Measurements from ENCODE around the gene C4orf51. TPM values are rescaled to one million over a fixed set of nuclear protein-coding genes. Genes with fewer than 3 reads are reported as not detected.

C4orf51 gene
- total and polyA plus RNA-seq, 2 experiments from 2014 or later: not detected

GRCh38 chr4:145762719-145763118 is 82.8 kb downstream of the C4orf51 start:
- Histone ChIP-seq H3K9me3 (ENCODE audit: low read depth) (no peaks in the 10 kb centered on the region), H3K4me3 (no peak overlapping the region), H3K36me3 (peaks cover 72% of the 10 kb centered on the region), H3K4me1 (ENCODE audit: low read depth) (no peaks in the 10 kb centered on the region), H3K27ac (no peak overlapping the region), H3K27me3 (no peaks in the 10 kb centered on the region)
- TF ChIP-seq, protein P1, sequence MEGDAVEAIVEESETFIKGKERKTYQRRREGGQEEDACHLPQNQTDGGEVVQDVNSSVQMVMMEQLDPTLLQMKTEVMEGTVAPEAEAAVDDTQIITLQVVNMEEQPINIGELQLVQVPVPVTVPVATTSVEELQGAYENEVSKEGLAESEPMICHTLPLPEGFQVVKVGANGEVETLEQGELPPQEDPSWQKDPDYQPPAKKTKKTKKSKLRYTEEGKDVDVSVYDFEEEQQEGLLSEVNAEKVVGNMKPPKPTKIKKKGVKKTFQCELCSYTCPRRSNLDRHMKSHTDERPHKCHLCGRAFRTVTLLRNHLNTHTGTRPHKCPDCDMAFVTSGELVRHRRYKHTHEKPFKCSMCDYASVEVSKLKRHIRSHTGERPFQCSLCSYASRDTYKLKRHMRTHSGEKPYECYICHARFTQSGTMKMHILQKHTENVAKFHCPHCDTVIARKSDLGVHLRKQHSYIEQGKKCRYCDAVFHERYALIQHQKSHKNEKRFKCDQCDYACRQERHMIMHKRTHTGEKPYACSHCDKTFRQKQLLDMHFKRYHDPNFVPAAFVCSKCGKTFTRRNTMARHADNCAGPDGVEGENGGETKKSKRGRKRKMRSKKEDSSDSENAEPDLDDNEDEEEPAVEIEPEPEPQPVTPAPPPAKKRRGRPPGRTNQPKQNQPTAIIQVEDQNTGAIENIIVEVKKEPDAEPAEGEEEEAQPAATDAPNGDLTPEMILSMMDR (IDR thresholded peaks at IDR 0.05; ENCODE audit: low read depth, low read length): no peak
- no peak for DNase-seq (ENCODE audit: low read depth in 1 of 2, low spot score in 1 of 2)

- TF ChIP-seq, protein P1 (IDR thresholded peaks at IDR 0.05; ENCODE audit: low read depth, low read length): no peak
- Histone ChIP-seq H3K4me3 (no peak overlapping the region), H3K27ac (no peak overlapping the region), H3K36me3 (peaks cover 72% of the 10 kb centered on the region), H3K9me3 (ENCODE audit: low read depth) (no peaks in the 10 kb centered on the region), H3K4me1 (ENCODE audit: low read depth) (no peaks in the 10 kb centered on the region), H3K27me3 (no peaks in the 10 kb centered on the region)
- DNase-seq (ENCODE audit: low read depth in 1 of 2, low spot score in 1 of 2): no peak
These were observed 83.5 kb downstream of the C4orf51 start for GRCh38 chr4:145763399-145763798.

DNA sequence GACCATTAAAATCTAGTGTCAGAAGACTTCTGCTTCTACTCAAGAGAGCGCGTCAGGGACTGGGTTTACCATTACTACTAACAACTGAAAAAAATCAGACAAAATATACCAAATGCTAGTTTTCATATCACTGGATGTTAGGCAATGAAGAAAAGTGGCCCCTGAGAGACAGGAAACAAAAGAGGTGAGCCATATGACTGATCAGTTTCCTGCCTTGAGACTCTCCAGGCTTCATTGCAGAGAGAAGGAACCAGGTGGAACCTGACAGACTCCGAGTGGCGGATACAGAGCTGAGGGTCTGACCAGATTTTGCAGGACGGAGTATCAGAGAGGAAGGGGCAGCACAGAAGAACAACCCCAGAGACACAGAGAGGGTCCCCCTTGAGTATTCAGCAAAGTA is 86.3 kb downstream of the C4orf51 start:
- TF ChIP-seq, protein P1 (IDR thresholded peaks at IDR 0.05; ENCODE audit: low read depth, low read length): no peak

GRCh38 chr4:145769450-145770037 is 89.6 kb downstream of the C4orf51 start:
- no peak overlapping the region for H3K27ac ChIP-seq
- H3K36me3 ChIP-seq: peaks cover 61% of the 10 kb centered on the region
- H3K4me3 ChIP-seq: no peak overlapping the region
- no peaks in the 10 kb centered on the region for H3K9me3 ChIP-seq (ENCODE audit: low read depth)
- no peak for DNase-seq (ENCODE audit: low read depth in 1 of 2, low spot score in 1 of 2)
- no peaks in the 10 kb centered on the region for H3K4me1 ChIP-seq (ENCODE audit: low read depth)
- TF ChIP-seq, protein P1 (IDR thresholded peaks at IDR 0.05; ENCODE audit: low read depth, low read length): no peak
- no peaks in the 10 kb centered on the region for H3K27me3 ChIP-seq

More for the DNA sequence above, 86.3 kb downstream of the C4orf51 start:
- H3K4me3 ChIP-seq: no peak overlapping the region
- H3K36me3 ChIP-seq: peaks cover 58% of the 10 kb centered on the region
- H3K27ac ChIP-seq: no peak overlapping the region
- H3K4me1 ChIP-seq (ENCODE audit: low read depth): no peaks in the 10 kb centered on the region
- no peak for DNase-seq (ENCODE audit: low read depth in 1 of 2, low spot score in 1 of 2)
- H3K27me3 ChIP-seq: no peaks in the 10 kb centered on the region
- no peaks in the 10 kb centered on the region for H3K9me3 ChIP-seq (ENCODE audit: low read depth)

DNA sequence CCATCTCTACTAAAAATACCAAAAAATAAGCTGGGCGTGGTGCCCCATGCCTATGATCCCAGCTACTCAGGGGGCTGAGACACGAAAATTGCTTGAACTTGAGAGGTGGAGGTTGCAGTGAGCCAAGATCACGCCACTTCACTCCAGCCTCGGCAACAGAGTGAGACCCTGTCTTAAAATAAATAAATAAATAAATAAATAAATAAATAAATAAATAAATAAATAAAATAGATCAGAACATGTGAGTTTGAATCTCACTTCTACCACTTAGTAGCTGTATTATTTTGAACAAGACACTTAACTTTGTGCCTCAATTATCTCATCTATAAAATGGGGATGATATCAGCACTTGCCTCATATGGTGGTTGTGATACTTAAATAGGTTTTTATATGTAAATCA is 90.2 kb downstream of the C4orf51 start:
- no peak for DNase-seq (ENCODE audit: low read depth in 1 of 2, low spot score in 1 of 2)
- Histone ChIP-seq H3K4me1 (ENCODE audit: low read depth) (no peaks in the 10 kb centered on the region), H3K4me3 (no peak overlapping the region), H3K27ac (no peak overlapping the region), H3K9me3 (ENCODE audit: low read depth) (no peaks in the 10 kb centered on the region), H3K27me3 (no peaks in the 10 kb centered on the region), H3K36me3 (peaks cover 55% of the 10 kb centered on the region)
- TF ChIP-seq, protein P1 (IDR thresholded peaks at IDR 0.05; ENCODE audit: low read depth, low read length): no peak

Measured in cardiac muscle cell (in vitro differentiated cells and primary cell).